B cell (primary cell): Measurements from ENCODE around the gene ALDH3B1.
"Not testable (repeated sequence)": the region's sequence is repeated elsewhere in the genome, so short reads cannot be mapped to it uniquely, and the experiment has no call there.

Experiments used
- EZH2 ChIP-seq: IDR thresholded peaks from 2 replicates; pipeline ENCODE4 v1.6.1; 2012; ENCODE audit warnings: borderline replicate concordance, low read depth, mild to moderate bottlenecking, moderate library complexity, low read length; ENCODE audit not compliant: insufficient read depth, poor library complexity, severe bottlenecking
- TF ChIP-seq, protein P1 (sequence below): fragments of 200-600 bp; IDR thresholded peaks from one replicate; pipeline ENCODE4 v1.8.0; 2022; ENCODE audit warnings: antibody characterized with exemption, mild to moderate bottlenecking

DNA sequence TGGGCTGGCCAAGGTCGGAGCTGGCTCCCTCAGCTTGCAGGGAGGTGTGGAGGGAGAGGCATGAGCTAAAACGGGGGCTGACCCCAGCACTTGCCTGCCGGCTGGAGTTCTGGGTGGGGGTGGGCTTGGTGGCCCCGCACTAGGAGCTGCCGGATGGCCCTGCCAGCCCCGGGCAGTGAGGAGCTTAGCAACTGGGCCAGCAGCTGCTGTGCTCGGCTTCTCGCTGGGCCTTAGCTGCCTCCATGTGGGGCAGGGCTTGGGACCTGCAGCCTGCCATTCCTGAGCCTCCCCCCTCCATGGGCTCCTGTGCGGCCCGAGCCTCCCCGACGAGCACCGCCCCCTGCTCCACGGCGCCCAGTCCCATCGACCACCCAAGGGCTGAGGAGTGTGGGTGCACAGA lies 46.9 kb upstream of the ALDH3B1 start:
- TF ChIP-seq, protein P1, sequence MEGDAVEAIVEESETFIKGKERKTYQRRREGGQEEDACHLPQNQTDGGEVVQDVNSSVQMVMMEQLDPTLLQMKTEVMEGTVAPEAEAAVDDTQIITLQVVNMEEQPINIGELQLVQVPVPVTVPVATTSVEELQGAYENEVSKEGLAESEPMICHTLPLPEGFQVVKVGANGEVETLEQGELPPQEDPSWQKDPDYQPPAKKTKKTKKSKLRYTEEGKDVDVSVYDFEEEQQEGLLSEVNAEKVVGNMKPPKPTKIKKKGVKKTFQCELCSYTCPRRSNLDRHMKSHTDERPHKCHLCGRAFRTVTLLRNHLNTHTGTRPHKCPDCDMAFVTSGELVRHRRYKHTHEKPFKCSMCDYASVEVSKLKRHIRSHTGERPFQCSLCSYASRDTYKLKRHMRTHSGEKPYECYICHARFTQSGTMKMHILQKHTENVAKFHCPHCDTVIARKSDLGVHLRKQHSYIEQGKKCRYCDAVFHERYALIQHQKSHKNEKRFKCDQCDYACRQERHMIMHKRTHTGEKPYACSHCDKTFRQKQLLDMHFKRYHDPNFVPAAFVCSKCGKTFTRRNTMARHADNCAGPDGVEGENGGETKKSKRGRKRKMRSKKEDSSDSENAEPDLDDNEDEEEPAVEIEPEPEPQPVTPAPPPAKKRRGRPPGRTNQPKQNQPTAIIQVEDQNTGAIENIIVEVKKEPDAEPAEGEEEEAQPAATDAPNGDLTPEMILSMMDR: not testable (repeated sequence)
- not testable (repeated sequence) for TF ChIP-seq EZH2
